H1 (cell line): Measurements from ENCODE around the gene GTF2B. TPM values are rescaled to one million over a fixed set of nuclear protein-coding genes. Genes with fewer than 3 reads are reported as not detected.

Experiments used
- CTCF ChIA-PET: fragments of 300-600 bp; sonication (Branson Sonifier 250); formaldehyde crosslinking; loops from one replicate; lab custom pipeline; 2021; ENCODE audit not compliant: partially characterized antibody; lab: Charles Lee
- POLR2A ChIA-PET: fragments of 300-600 bp; sonication (Branson Sonifier 250); formaldehyde crosslinking; loops from one replicate; lab custom pipeline; 2021; ENCODE audit warnings: inconsistent platforms; ENCODE audit not compliant: partially characterized antibody; lab: Charles Lee
- DNase-seq, 2 experiments: peaks; one replicate each; pipeline versions ENCODE4 v3.0.0 to v3.0.0-alpha.2; 2010 to 2022; ENCODE audit warnings: low spot score in 2 of 2, low read depth in 1 of 2, mixed read lengths in 1 of 2
- FAIRE-seq: peaks from 2 replicates; lab custom pipeline; 2011; peaks lifted over from hg19 to GRCh38; lab: Jason Lieb, UNC
- H2AFZ ChIP-seq: 2 replicates; pipeline ENCODE4 v1.8.1; 2012; ENCODE audit warnings: low read length, inconsistent platforms
- H2AK5ac ChIP-seq: 2 replicates; pipeline ENCODE4 v1.6.1; 2013; ENCODE audit warnings: low read depth, low read length
- H2BK120ac ChIP-seq: replicated peaks from 2 replicates; pipeline ENCODE3; 2013; ENCODE audit warnings: low read depth, low read length, inconsistent platforms
- H2BK12ac ChIP-seq: 2 replicates; pipeline ENCODE4 v1.6.1; 2013; ENCODE audit warnings: low read depth, low read length
- H2BK15ac ChIP-seq: 2 replicates; pipeline ENCODE4 v1.6.1; 2013; ENCODE audit warnings: low read length
- H2BK20ac ChIP-seq: 2 replicates; pipeline ENCODE4 v1.6.1; 2013; ENCODE audit warnings: low read length
- H2BK5ac ChIP-seq: 2 replicates; pipeline ENCODE4 v1.6.1; 2013; ENCODE audit warnings: low read depth, low read length
- H3K14ac ChIP-seq: 2 replicates; pipeline ENCODE4 v1.6.1; 2013; ENCODE audit warnings: inconsistent platforms; ENCODE audit not compliant: insufficient read length
- H3K18ac ChIP-seq: 2 replicates; pipeline ENCODE4 v1.6.1; 2013; ENCODE audit warnings: low read length; ENCODE audit errors: extremely low read depth
- H3K23ac ChIP-seq: 2 replicates; pipeline ENCODE4 v1.6.1; 2013; ENCODE audit warnings: inconsistent platforms; ENCODE audit not compliant: insufficient read length
- H3K23me2 ChIP-seq: 2 replicates; pipeline ENCODE4 v1.6.1; 2013; ENCODE audit warnings: low read depth, low read length
- H3K27ac ChIP-seq: 2 replicates; pipeline ENCODE4 v1.6.1; 2011; ENCODE audit warnings: low read depth, low read length, inconsistent platforms
- H3K27me3 ChIP-seq, 4 experiments: replicated peaks in 1 of 4; 1 replicate in 1 of 4; 2 replicates in 3 of 4; pipeline versions ENCODE4 v1.6.1 to v1.8.1; 2011 to 2013; ENCODE audit warnings: low read length in 3 of 4, mild to moderate bottlenecking in 3 of 4, inconsistent platforms in 2 of 4, mixed read lengths in 2 of 4, moderate library complexity in 1 of 4; ENCODE audit not compliant: control insufficient read depth in 3 of 4, insufficient read depth in 3 of 4; ENCODE audit errors: extremely low read depth in 1 of 4
- H3K36me3 ChIP-seq, 4 experiments: 2 replicates each; pipeline versions ENCODE4 v1.6.1 to v1.8.1; 2011 to 2013; ENCODE audit warnings: mild to moderate bottlenecking in 4 of 4, low read length in 3 of 4, moderate library complexity in 2 of 4, control low read depth in 1 of 4, inconsistent platforms in 1 of 4; ENCODE audit not compliant: insufficient read depth in 4 of 4, control insufficient read depth in 2 of 4
- H3K4ac ChIP-seq: replicated peaks from 2 replicates; pipeline ENCODE3; 2013; ENCODE audit warnings: low read length, low read depth, mixed read lengths, inconsistent platforms; ENCODE audit not compliant: insufficient read length
- H3K4me1 ChIP-seq, 4 experiments: replicated peaks in 1 of 4; 1 replicate in 1 of 4; 2 replicates in 3 of 4; pipeline versions ENCODE4 v1.6.1 to v1.8.1; 2011 to 2013; ENCODE audit warnings: low read length in 3 of 4, inconsistent platforms in 2 of 4, mixed read lengths in 1 of 4; ENCODE audit not compliant: insufficient read depth in 4 of 4, control insufficient read depth in 3 of 4
- H3K4me2 ChIP-seq, 2 experiments: 2 replicates each; pipeline versions ENCODE4 v1.6.1 to v1.8.1; 2011 to 2013; ENCODE audit warnings: low read depth in 2 of 2, low read length in 2 of 2, control low read depth in 1 of 2, inconsistent platforms in 1 of 2, mild to moderate bottlenecking in 1 of 2; ENCODE audit not compliant: insufficient read depth in 1 of 2
- H3K4me3 ChIP-seq, 4 experiments: fragments of 200-600, 300-600 bp in 1 of 4; sonication (generic), shearing (Covaris generic), sonication (Bioruptor Twin) in 1 of 4; 2 replicates each; pipeline versions ENCODE4 v1.5.1 to v1.8.1; 2011 to 2016; ENCODE audit warnings: low read length in 4 of 4, low read depth in 3 of 4, control low read depth in 2 of 4, inconsistent platforms in 2 of 4, mild to moderate bottlenecking in 2 of 4, mixed read lengths in 1 of 4, moderate library complexity in 1 of 4; ENCODE audit not compliant: insufficient read depth in 2 of 4; ENCODE audit errors: extremely low read depth in 1 of 4
- H3K56ac ChIP-seq: replicated peaks from 2 replicates; pipeline ENCODE3; 2013; ENCODE audit warnings: low read depth, mild to moderate bottlenecking, mixed read lengths, low read length, inconsistent platforms; ENCODE audit not compliant: insufficient read length
- H3K79me1 ChIP-seq: 2 replicates; pipeline ENCODE4 v1.6.1; 2013; ENCODE audit warnings: low read depth, low read length, control low read depth
- H3K79me2 ChIP-seq, 2 experiments: 2 replicates each; pipeline versions ENCODE4 v1.6.1 to v1.8.1; 2012 to 2013; ENCODE audit warnings: low read length in 2 of 2, mild to moderate bottlenecking in 2 of 2, inconsistent platforms in 1 of 2; ENCODE audit not compliant: insufficient read depth in 2 of 2, control insufficient read depth in 1 of 2
- H3K9ac ChIP-seq, 4 experiments: replicated peaks in 1 of 4; 1 replicate in 1 of 4; 2 replicates in 3 of 4; pipeline versions ENCODE4 v1.6.1 to v1.8.1; 2011 to 2013; ENCODE audit warnings: low read depth in 3 of 4, low read length in 3 of 4, control low read depth in 2 of 4, mild to moderate bottlenecking in 2 of 4, moderate library complexity in 2 of 4, inconsistent platforms in 1 of 4; ENCODE audit errors: extremely low read depth in 1 of 4
- H3K9me3 ChIP-seq, 2 experiments: 2 replicates each; pipeline versions ENCODE4 v1.6.1 to v1.8.1; 2012 to 2013; ENCODE audit warnings: mild to moderate bottlenecking in 2 of 2, moderate library complexity in 2 of 2, control low read depth in 1 of 2, inconsistent platforms in 1 of 2, low read depth in 1 of 2, low read length in 1 of 2, mixed read lengths in 1 of 2; ENCODE audit not compliant: insufficient read depth in 2 of 2
- H4K20me1 ChIP-seq, 2 experiments: replicated peaks in 1 of 2; 2 replicates each; pipeline versions ENCODE3 to v1.8.1; 2011 to 2013; ENCODE audit warnings: inconsistent platforms in 2 of 2, low read length in 2 of 2, mild to moderate bottlenecking in 1 of 2; ENCODE audit not compliant: insufficient read depth in 2 of 2, control insufficient read depth in 1 of 2
- H4K5ac ChIP-seq: 2 replicates; pipeline ENCODE4 v1.6.1; 2013; ENCODE audit warnings: low read length, low read depth, mixed read lengths, inconsistent platforms; ENCODE audit not compliant: insufficient read length
- H4K8ac ChIP-seq: 2 replicates; pipeline ENCODE4 v1.8.0; 2013; ENCODE audit warnings: mild to moderate bottlenecking, moderate library complexity, low read length, inconsistent platforms; ENCODE audit not compliant: insufficient read depth; ENCODE audit errors: extremely low read depth
- H4K91ac ChIP-seq: replicated peaks from 2 replicates; pipeline ENCODE3; 2013; ENCODE audit warnings: low read length, mixed read lengths, inconsistent platforms; ENCODE audit not compliant: insufficient read length
- BACH1 ChIP-seq: IDR thresholded peaks from 2 replicates; pipeline ENCODE4 v1.6.1; 2012; ENCODE audit warnings: low read length, improper control_type of control experiment
- CEBPB ChIP-seq: IDR thresholded peaks from 2 replicates; pipeline ENCODE4 v1.6.1; 2012; ENCODE audit warnings: low read depth, low read length
- EP300 ChIP-seq, 2 experiments: IDR thresholded peaks; 1 replicate in 1 of 2; 2 replicates in 1 of 2; pipeline ENCODE4 v1.6.1; 2011 to 2012; ENCODE audit warnings: low read depth in 2 of 2, low read length in 2 of 2, mild to moderate bottlenecking in 2 of 2, borderline replicate concordance in 1 of 2, inconsistent platforms in 1 of 2, moderate library complexity in 1 of 2
- HDAC2 ChIP-seq, 2 experiments: fragments of 300-600 bp in 1 of 2; sonication (generic) in 1 of 2; IDR thresholded peaks; 2 replicates each; pipeline ENCODE4 v1.6.1; 2011 to 2012; ENCODE audit warnings: low read depth in 2 of 2, low read length in 2 of 2, mild to moderate bottlenecking in 2 of 2, moderate library complexity in 2 of 2, borderline replicate concordance in 1 of 2, inconsistent platforms in 1 of 2
- HDAC6 ChIP-seq: IDR thresholded peaks from one replicate; pipeline ENCODE4 v1.7.1; 2012; ENCODE audit warnings: low read depth, mild to moderate bottlenecking, inconsistent platforms, low read length, moderate library complexity
- KDM5A ChIP-seq: fragments of 200-600 bp; IDR thresholded peaks from 2 replicates; pipeline ENCODE4 v1.7.1; 2012; ENCODE audit warnings: mild to moderate bottlenecking, low read length, inconsistent platforms, mixed read lengths
- NRF1 ChIP-seq: IDR thresholded peaks from 2 replicates; pipeline ENCODE4 v1.6.1; 2011; ENCODE audit warnings: mild to moderate bottlenecking, low read depth, low read length, improper control_type of control experiment
- SP2 ChIP-seq: IDR thresholded peaks from 2 replicates; pipeline ENCODE4 v1.6.1; 2012; ENCODE audit warnings: mild to moderate bottlenecking, low read length, inconsistent platforms
- TAF1 ChIP-seq: IDR thresholded peaks from 2 replicates; pipeline ENCODE4 v1.6.1; 2011; ENCODE audit warnings: mild to moderate bottlenecking, low read depth, low read length
- TAF7 ChIP-seq: optimal IDR thresholded peaks from 2 replicates; pipeline ENCODE3; 2011; ENCODE audit warnings: low read depth, mild to moderate bottlenecking, inconsistent platforms, low read length, moderate library complexity, borderline replicate concordance
- TBP ChIP-seq: IDR thresholded peaks from 2 replicates; pipeline ENCODE4 v1.6.1; 2011; ENCODE audit warnings: low read depth, low read length, improper control_type of control experiment
- WGBS, 2 experiments: shearing (Covaris generic) in 1 of 2; methylation state at CpG; one replicate each; pipeline versions ENCODE4 v1.1.6 to v1.1.7; 2013 to 2015; ENCODE audit warnings: low lambda C conversion rate in 2 of 2, mixed read lengths in 2 of 2, inconsistent platforms in 1 of 2, low coverage in 1 of 2, missing lambda C conversion rate in 1 of 2; ENCODE audit not compliant: insufficient replicate concordance in 2 of 2, insufficient coverage in 1 of 2, insufficient read length in 1 of 2; ENCODE audit errors: extremely low coverage in 1 of 2, missing lambda C conversion rate in 1 of 2; 5-methylcytosine and 5-hydroxymethylcytosine counted together
- polyA plus RNA-seq, 7 experiments: library from polyadenylated mRNA; depleted of rRNA in 3 of 7; stranded (reverse) in 5 of 7; unstranded in 2 of 7; fragments of >200 nt in 5 of 7; fragments of 200-250 nt in 2 of 7; gene quantifications; 1 replicate in 5 of 7; 2 replicates in 1 of 7; 4 replicates in 1 of 7; pipeline versions ENCODE4 v1.2.1 to v1.2.3, GENCODE V29; 2011 to 2013; ENCODE audit warnings: missing spikeins in 2 of 7, mixed read lengths in 2 of 7
- total RNA-seq: library from RNA; stranded (reverse); fragmentation: NEBNext Ultra II Directional; extraction: Animal tissue kit (Norgen Biotek cat#: 25700); gene quantifications from 2 replicates; pipeline ENCODE4 v1.2.1, GENCODE V29; 2021
- TF ChIP-seq, protein P1 (sequence below), 3 experiments: IDR thresholded peaks; 1 replicate in 2 of 3; 2 replicates in 1 of 3; pipeline versions ENCODE4 v1.5.1 to v1.6.1; 2011; ENCODE audit warnings: low read length in 3 of 3, mild to moderate bottlenecking in 3 of 3, inconsistent platforms in 2 of 3, low read depth in 1 of 3, moderate library complexity in 1 of 3; ENCODE audit not compliant: insufficient read depth in 1 of 3; ENCODE audit errors: control extremely low read depth in 1 of 3

Gene GTF2B
- total and polyA plus RNA-seq, 2 of the 8 experiments (the other 6 are each of a cell fraction or from before 2014, with no cell fraction given): 14.9 to 15.6 TPM

DNA sequence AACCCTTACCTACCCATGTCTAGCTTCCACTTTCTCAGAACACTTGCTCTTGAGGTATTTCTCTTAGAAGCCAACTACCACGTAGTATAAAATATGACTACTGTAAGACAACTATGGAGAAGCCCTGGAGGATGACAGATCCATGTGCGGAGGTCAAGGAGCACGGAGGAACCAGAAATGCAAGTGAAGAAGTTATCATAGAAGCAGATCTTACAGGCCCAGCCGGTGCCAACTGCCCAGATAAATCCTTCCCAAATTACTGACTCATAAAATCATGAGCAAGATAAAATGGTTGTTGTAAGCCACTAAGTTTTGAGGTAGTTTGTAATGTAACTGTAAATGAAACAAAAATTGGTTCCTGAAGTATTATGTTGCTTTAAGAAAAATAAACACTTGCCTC lies 12.6 kb downstream of the GTF2B start:
- Histone ChIP-seq H2BK5ac (no peak overlapping the region), H4K8ac (no peak overlapping the region), H2BK120ac (no peak overlapping the region), H3K4ac (no peak overlapping the region), H3K9ac (no peak overlapping the region), H3K79me2 (no peaks in the 10 kb centered on the region), H3K4me3 (no peak overlapping the region), H3K36me3 (peaks cover 0 to 2% (median 0%) of the 10 kb centered on the region in 4 experiments; a peak in 1 of 8 replicates), H3K18ac (no peak overlapping the region), H2BK20ac (no peak overlapping the region), H2BK12ac (no peak overlapping the region), H4K5ac (no peak overlapping the region), H3K27ac (no peak overlapping the region), H3K27me3 (no peaks in the 10 kb centered on the region), H3K14ac (no peak overlapping the region), H3K23me2 (no peaks in the 10 kb centered on the region), H3K79me1 (no peaks in the 10 kb centered on the region), H3K4me2 (no peak overlapping the region), H2AK5ac (no peak overlapping the region), H3K23ac (no peak overlapping the region), H3K9me3 (no peaks in the 10 kb centered on the region), H4K20me1 (no peaks in the 10 kb centered on the region), H2AFZ (no peak overlapping the region), H3K4me1 (no peaks in the 10 kb centered on the region), H2BK15ac (no peak overlapping the region), H3K56ac (no peak overlapping the region), H4K91ac (no peak overlapping the region)
- FAIRE-seq (no peak), DNase-seq (no peak)
- WGBS, 2 experiments: 97% methylated on average over 4 of the region's 4 CpGs; no CpG with 5 or more reads in 1 of the 2 experiments
- POLR2A ChIA-PET: no interaction called here
- CTCF ChIA-PET: interaction anchor here (0.6 to 5.4 kb wide), 13 partner anchors 9 to 463 kb away, joined by 3 to 68 read pairs (median 4); partner anchors contain the start of gene GTF2B
- TF ChIP-seq KDM5A: no peak
- no peak for TF ChIP-seq TBP
- no peak for TF ChIP-seq EP300 (IDR thresholded peaks at IDR 0.05; ENCODE audit: borderline replicate concordance in 1 of 2, low read depth in 2 of 2, low read length in 2 of 2)
- no peak for TF ChIP-seq HDAC6
- no peak for TF ChIP-seq TAF1
- TF ChIP-seq CEBPB: no peak
- no peak for TF ChIP-seq BACH1
- TF ChIP-seq, protein P1, sequence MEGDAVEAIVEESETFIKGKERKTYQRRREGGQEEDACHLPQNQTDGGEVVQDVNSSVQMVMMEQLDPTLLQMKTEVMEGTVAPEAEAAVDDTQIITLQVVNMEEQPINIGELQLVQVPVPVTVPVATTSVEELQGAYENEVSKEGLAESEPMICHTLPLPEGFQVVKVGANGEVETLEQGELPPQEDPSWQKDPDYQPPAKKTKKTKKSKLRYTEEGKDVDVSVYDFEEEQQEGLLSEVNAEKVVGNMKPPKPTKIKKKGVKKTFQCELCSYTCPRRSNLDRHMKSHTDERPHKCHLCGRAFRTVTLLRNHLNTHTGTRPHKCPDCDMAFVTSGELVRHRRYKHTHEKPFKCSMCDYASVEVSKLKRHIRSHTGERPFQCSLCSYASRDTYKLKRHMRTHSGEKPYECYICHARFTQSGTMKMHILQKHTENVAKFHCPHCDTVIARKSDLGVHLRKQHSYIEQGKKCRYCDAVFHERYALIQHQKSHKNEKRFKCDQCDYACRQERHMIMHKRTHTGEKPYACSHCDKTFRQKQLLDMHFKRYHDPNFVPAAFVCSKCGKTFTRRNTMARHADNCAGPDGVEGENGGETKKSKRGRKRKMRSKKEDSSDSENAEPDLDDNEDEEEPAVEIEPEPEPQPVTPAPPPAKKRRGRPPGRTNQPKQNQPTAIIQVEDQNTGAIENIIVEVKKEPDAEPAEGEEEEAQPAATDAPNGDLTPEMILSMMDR (IDR thresholded peaks at IDR 0.05; ENCODE audit: control extremely low read depth in 1 of 3, insufficient read depth in 1 of 3, low read depth in 1 of 3, low read length in 3 of 3): no peak
- TF ChIP-seq NRF1: no peak
- TF ChIP-seq SP2: no peak
- TF ChIP-seq TAF7: no peak
- TF ChIP-seq HDAC2 (IDR thresholded peaks at IDR 0.05; ENCODE audit: borderline replicate concordance in 1 of 2, low read depth in 2 of 2, low read length in 2 of 2): no peak
